Testis (tissue), 2 donors: ENCODE measurements around the gene GAA.

Experiments
- POLR2A ChIP-seq: fragments of 450-650 bp; IDR thresholded peaks from one replicate; pipeline ENCODE4 v1.6.1; 2017; ENCODE audit warnings: antibody characterized with exemption, mild to moderate bottlenecking, moderate library complexity
- TF ChIP-seq, protein P1 (sequence below), 3 experiments: fragments of 450-650 bp in 2 of 3; fragments of 200-600 bp in 1 of 3; sonication (generic) in 1 of 3; IDR thresholded peaks; one replicate each; pipeline ENCODE4 v1.5.1; 2016 to 2019; ENCODE audit warnings: antibody characterized with exemption in 3 of 3, mild to moderate bottlenecking in 2 of 3, moderate library complexity in 1 of 3

DNA sequence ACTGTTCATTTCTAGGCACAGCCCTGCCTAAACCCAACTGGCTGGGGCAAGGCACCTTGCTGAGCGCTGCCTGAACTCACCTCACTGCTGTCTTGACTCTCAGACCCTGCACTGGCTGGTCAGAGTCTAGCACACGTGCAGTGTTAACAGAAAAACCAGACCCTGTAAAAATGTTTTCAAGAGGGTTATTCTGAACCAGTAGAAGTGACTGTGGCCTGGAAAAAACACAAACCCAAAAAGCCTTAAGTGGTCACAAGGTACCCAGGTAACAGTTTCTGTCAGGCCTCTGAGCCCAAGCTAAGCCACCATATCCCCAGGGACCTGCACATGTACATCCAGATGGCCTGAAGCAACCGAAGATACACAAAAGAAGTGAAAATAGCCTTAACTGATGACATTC, 51.6 kb downstream of the GAA start:
- TF ChIP-seq POLR2A, result no peak
- TF ChIP-seq, protein P1, sequence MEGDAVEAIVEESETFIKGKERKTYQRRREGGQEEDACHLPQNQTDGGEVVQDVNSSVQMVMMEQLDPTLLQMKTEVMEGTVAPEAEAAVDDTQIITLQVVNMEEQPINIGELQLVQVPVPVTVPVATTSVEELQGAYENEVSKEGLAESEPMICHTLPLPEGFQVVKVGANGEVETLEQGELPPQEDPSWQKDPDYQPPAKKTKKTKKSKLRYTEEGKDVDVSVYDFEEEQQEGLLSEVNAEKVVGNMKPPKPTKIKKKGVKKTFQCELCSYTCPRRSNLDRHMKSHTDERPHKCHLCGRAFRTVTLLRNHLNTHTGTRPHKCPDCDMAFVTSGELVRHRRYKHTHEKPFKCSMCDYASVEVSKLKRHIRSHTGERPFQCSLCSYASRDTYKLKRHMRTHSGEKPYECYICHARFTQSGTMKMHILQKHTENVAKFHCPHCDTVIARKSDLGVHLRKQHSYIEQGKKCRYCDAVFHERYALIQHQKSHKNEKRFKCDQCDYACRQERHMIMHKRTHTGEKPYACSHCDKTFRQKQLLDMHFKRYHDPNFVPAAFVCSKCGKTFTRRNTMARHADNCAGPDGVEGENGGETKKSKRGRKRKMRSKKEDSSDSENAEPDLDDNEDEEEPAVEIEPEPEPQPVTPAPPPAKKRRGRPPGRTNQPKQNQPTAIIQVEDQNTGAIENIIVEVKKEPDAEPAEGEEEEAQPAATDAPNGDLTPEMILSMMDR (IDR thresholded peaks at IDR 0.05), result no peak
